Small intestine (tissue), 7 donors: ENCODE data around the gene PIGW. TPM values are rescaled to one million over a fixed set of nuclear protein-coding genes. Genes with fewer than 3 reads are reported as not detected.

Experiments used
- DNase-seq, 2 donors: peaks; one replicate each; pipeline versions ENCODE4 v3.0.0 to v3.0.0-alpha.2; 2013
- FAIRE-seq: peaks from 2 replicates; lab custom pipeline; 2012; peaks lifted over from hg19 to GRCh38; lab: Jason Lieb, UNC
- H3K27ac ChIP-seq, 3 donors: one replicate each; pipeline ENCODE4 v1.5.1; 2013; ENCODE audit warnings: low read length in 2 of 3, mild to moderate bottlenecking in 2 of 3, control low read depth in 1 of 3, inconsistent platforms in 1 of 3, low read depth in 1 of 3, moderate library complexity in 1 of 3
- H3K27me3 ChIP-seq, 3 donors: one replicate each; pipeline ENCODE4 v1.6.1; 2013; ENCODE audit warnings: low read length in 3 of 3, inconsistent platforms in 1 of 3; ENCODE audit not compliant: control insufficient read depth in 3 of 3, insufficient read depth in 3 of 3
- H3K36me3 ChIP-seq, 3 donors: one replicate each; pipeline ENCODE4 v1.6.1; 2013; ENCODE audit warnings: low read length in 3 of 3, inconsistent platforms in 1 of 3, low read depth in 1 of 3, mild to moderate bottlenecking in 1 of 3, moderate library complexity in 1 of 3; ENCODE audit not compliant: control insufficient read depth in 3 of 3, insufficient read depth in 2 of 3
- H3K4me1 ChIP-seq, 3 donors: one replicate each; pipeline ENCODE4 v1.6.1; 2013; ENCODE audit warnings: low read length in 2 of 3, inconsistent platforms in 1 of 3, low read depth in 1 of 3, mild to moderate bottlenecking in 1 of 3, moderate library complexity in 1 of 3; ENCODE audit not compliant: control insufficient read depth in 3 of 3, insufficient read depth in 2 of 3
- H3K4me3 ChIP-seq, 3 donors: one replicate each; pipeline ENCODE4 v1.5.1; 2013; ENCODE audit warnings: low read length in 3 of 3, control low read depth in 1 of 3, inconsistent platforms in 1 of 3, low read depth in 1 of 3, mild to moderate bottlenecking in 1 of 3, moderate library complexity in 1 of 3
- H3K9me3 ChIP-seq, 2 donors: one replicate each; pipeline ENCODE4 v1.6.1; 2013; ENCODE audit warnings: low read depth in 1 of 2, low read length in 1 of 2; ENCODE audit not compliant: control insufficient read depth in 2 of 2, insufficient read depth in 1 of 2
- WGBS, 3 donors: extraction: QIAGEN DNeasy Blood & Tissue Kit; methylation state at CpG; one replicate each; pipeline ENCODE4 v1.1.7; 2013; 5-methylcytosine and 5-hydroxymethylcytosine counted together
- polyA plus RNA-seq, 4 donors: library from polyadenylated mRNA; stranded (reverse) in 3 of 4; unstranded in 1 of 4; fragments of 200-250 nt in 3 of 4; fragments of 120-200 nt in 1 of 4; gene quantifications; one replicate each; pipeline versions ENCODE4 v1.2.1 to v1.2.3, GENCODE V29; 2013
- donor health status: healthy with polysubstance abuse.
- donor health status: control.
- donor health status: control.
- donor health status: Bipolar disorder and iron deficiency.
- donor health status: healthy.

PIGW gene
- polyA plus RNA-seq, 4 donors: 2.5 to 9.0 (median 5.9) TPM

GRCh38 chr17:36576793-36577192 lies 42.0 kb downstream of the PIGW start:
- no peak overlapping the region for H3K4me3 ChIP-seq
- no peaks in the 10 kb centered on the region for H3K9me3 ChIP-seq
- H3K27ac ChIP-seq: no peak overlapping the region
- H3K27me3 ChIP-seq: no peaks in the 10 kb centered on the region
- WGBS, 3 donors: 64 to 86% (median 66%) methylated on average over 2 of the region's 2 CpGs
- no peaks in the 10 kb centered on the region for H3K4me1 ChIP-seq
- FAIRE-seq: no peak
- peaks cover 17 to 39% (median 28%) of the 10 kb centered on the region in 3 donors for H3K36me3 ChIP-seq
- peak in 1 of 2 donors; percentile 6 for DNase-seq

- FAIRE-seq (no peak), DNase-seq (no peak)
- H3K4me3 ChIP-seq: no peak overlapping the region
- H3K27ac ChIP-seq: no peak overlapping the region
- H3K36me3 ChIP-seq: peaks cover 15 to 46% (median 33%) of the 10 kb centered on the region in 3 donors
- H3K4me1 ChIP-seq: no peaks in the 10 kb centered on the region
- 93 to 97% (median 96%) methylated on average over 2 of the region's 2 CpGs for WGBS, 3 donors
- no peaks in the 10 kb centered on the region for H3K27me3 ChIP-seq
- no peaks in the 10 kb centered on the region for H3K9me3 ChIP-seq
These were observed 43.9 kb downstream of the PIGW start for GRCh38 chr17:36578671-36579070.

- Histone ChIP-seq H3K4me1 (peaks cover 0 to 9% (median 0%) of the 10 kb centered on the region in 3 donors), H3K27ac (no peak overlapping the region), H3K36me3 (peaks cover 18 to 60% (median 33%) of the 10 kb centered on the region in 3 donors), H3K4me3 (no peak overlapping the region), H3K27me3 (no peaks in the 10 kb centered on the region), H3K9me3 (no peaks in the 10 kb centered on the region)
- FAIRE-seq (no peak), DNase-seq (peak; percentile 48 to 87)
- 17 to 64% (median 34%) methylated on average over 1 of the region's 1 CpG for whole genome bisulfite sequencing, 3 donors
These were observed 49.0 kb downstream of the PIGW start for GRCh38 chr17:36583787-36584186.

- Histone ChIP-seq H3K9me3 (no peaks in the 10 kb centered on the region), H3K36me3 (peaks cover 12 to 49% (median 21%) of the 10 kb centered on the region in 3 donors), H3K4me1 (peaks cover 0 to 14% (median 0%) of the 10 kb centered on the region in 3 donors), H3K4me3 (no peak overlapping the region), H3K27me3 (no peaks in the 10 kb centered on the region), H3K27ac (no peak overlapping the region)
- WGBS, 3 donors: 91 to 95% (median 92%) methylated on average over 2 of the region's 2 CpGs
- FAIRE-seq (no peak), DNase-seq (no peak)
These were observed 51.4 kb downstream of the PIGW start for GRCh38 chr17:36586138-36586537.

Other genes starting within 250 kb of the PIGW start
- gene TBC1D3G, start 211.1 kb upstream of the PIGW start, polyA plus RNA-seq: 10 to 100 TPM in 1 of 4 donors, 1 to 10 TPM in 1, not detected in 2; 2.7 to 17.7 TPM
- under 1 TPM in 1 of 4 donors, not detected in 3; 0.58 TPM for gene TBC1D3H, start 146.6 kb upstream of the PIGW start, polyA plus RNA-seq
- 10 to 100 TPM; 41.8 to 53.4 (median 48.7) TPM for gene ZNHIT3, start 48.3 kb upstream of the PIGW start, polyA plus RNA-seq
- 10 to 100 TPM; 35.9 to 54.8 (median 48.6) TPM for gene MYO19, start 119 bp upstream of the PIGW start, polyA plus RNA-seq
- gene GGNBP2, start 9.9 kb downstream of the PIGW start, polyA plus RNA-seq: 100 to 1,000 TPM in 1 of 4 donors, 10 to 100 TPM in 3; 40.1 to 107 (median 64.4) TPM
- gene DHRS11, start 56.9 kb downstream of the PIGW start, polyA plus RNA-seq: 100 to 1,000 TPM; 195 to 654 (median 459) TPM
- gene MRM1, start 66.6 kb downstream of the PIGW start, polyA plus RNA-seq: 10 to 100 TPM in 3 of 4 donors, 1 to 10 TPM in 1; 7.8 to 20.6 (median 16.1) TPM